ENCODE results near the gene PTPRD.

PTPRD gene

GRCh38 chr9:9558907-9559306 lies 1053.9 kb downstream of the PTPRD start:
- TF ChIP-seq REPIN1 (tag by site-specific recombination; IDR thresholded peaks at IDR 0.05; ENCODE audit: low read depth), result no peak
- TF ChIP-seq ZNF704 (tag by site-specific recombination; IDR thresholded peaks at IDR 0.05), result no peak
- TF ChIP-seq TRIM28 (IDR thresholded peaks at IDR 0.05; ENCODE audit: borderline replicate concordance, low read length), result no peak
- no peak for TF ChIP-seq ZFP37 (tag by site-specific recombination; IDR thresholded peaks at IDR 0.05)
- TF ChIP-seq ZNF211 (tag by site-specific recombination; IDR thresholded peaks at IDR 0.05; ENCODE audit: low read depth), result no peak
- no peak for TF ChIP-seq GLI2 (tag by site-specific recombination; IDR thresholded peaks at IDR 0.05; ENCODE audit: borderline replicate concordance, low read depth)
- TF ChIP-seq ZBTB1 (tag by site-specific recombination; IDR thresholded peaks at IDR 0.05), result no peak
- TF ChIP-seq ZNF302 (tag by site-specific recombination; IDR thresholded peaks at IDR 0.05; ENCODE audit: low read depth), result no peak
- Histone ChIP-seq H3K4me1 (ENCODE audit: control insufficient read depth, insufficient read depth, low read length) (no peaks in the 10 kb centered on the region), H3K9me3 (ENCODE audit: control insufficient read depth, insufficient read depth, low read depth, low read length) (no peaks in the 10 kb centered on the region), H3K4me3 (ENCODE audit: low read depth, low read length) (no peak overlapping the region), H3K36me3 (ENCODE audit: control insufficient read depth in 2 of 2, insufficient read depth in 1 of 2, low read length in 2 of 2) (no peaks in the 10 kb centered on the region), H3K27ac (ENCODE audit: extremely low read depth, low read depth, low read length) (no peak overlapping the region)
- CTCF ChIA-PET, result no interaction called here
- POLR2A ChIA-PET, result no interaction called here

- CTCF ChIA-PET, result interaction anchor here (0.6 kb wide), 1 partner anchor 523 kb away, joined by 3 read pairs; no protein-coding TSS in a partner anchor
- Histone ChIP-seq H3K4me1 (ENCODE audit: control insufficient read depth, insufficient read depth, low read length) (no peaks in the 10 kb centered on the region), H3K9me3 (ENCODE audit: control insufficient read depth, insufficient read depth, low read depth, low read length) (no peaks in the 10 kb centered on the region), H3K4me3 (ENCODE audit: low read depth, low read length) (no peak overlapping the region), H3K27ac (ENCODE audit: extremely low read depth, low read depth, low read length) (no peak overlapping the region), H3K36me3 (ENCODE audit: control insufficient read depth in 2 of 2, insufficient read depth in 1 of 2, low read length in 2 of 2) (no peaks in the 10 kb centered on the region)
- TF ChIP-seq ZNF19 (tag by site-specific recombination; IDR thresholded peaks at IDR 0.05; ENCODE audit: low read depth) (no peak), MYNN (tag by site-specific recombination; IDR thresholded peaks at IDR 0.05; ENCODE audit: borderline replicate concordance) (no peak), INSM2 (tag by site-specific recombination; IDR thresholded peaks at IDR 0.05) (no peak), ZNF423 (tag by site-specific recombination; IDR thresholded peaks at IDR 0.05) (no peak), ZFP41 (tag by site-specific recombination; IDR thresholded peaks at IDR 0.05; ENCODE audit: borderline replicate concordance) (no peak)
- POLR2A ChIA-PET, result no interaction called here
These were observed 1054.9 kb downstream of the PTPRD start for GRCh38 chr9:9557804-9558334.

GRCh38 chr9:9556865-9557803 lies 1055.7 kb downstream of the PTPRD start:
- Histone ChIP-seq H3K27ac (ENCODE audit: extremely low read depth, low read depth, low read length) (no peak overlapping the region), H3K4me3 (ENCODE audit: low read depth, low read length) (no peak overlapping the region), H3K4me1 (ENCODE audit: control insufficient read depth, insufficient read depth, low read length) (no peaks in the 10 kb centered on the region), H3K9me3 (ENCODE audit: control insufficient read depth, insufficient read depth, low read depth, low read length) (no peaks in the 10 kb centered on the region), H3K36me3 (ENCODE audit: control insufficient read depth in 2 of 2, insufficient read depth in 1 of 2, low read length in 2 of 2) (no peaks in the 10 kb centered on the region)
- CTCF ChIA-PET, result interaction anchor here (0.6 kb wide), 1 partner anchor 523 kb away, joined by 3 read pairs; no protein-coding TSS in a partner anchor
- POLR2A ChIA-PET, result no interaction called here
- no peak for TF ChIP-seq ZNF391 (tag by site-specific recombination; IDR thresholded peaks at IDR 0.05; ENCODE audit: borderline replicate concordance, low read depth)
- TF ChIP-seq ZNF639 (tag by site-specific recombination; IDR thresholded peaks at IDR 0.05), result no peak
- no peak for TF ChIP-seq ZSCAN30 (tag by site-specific recombination; IDR thresholded peaks at IDR 0.05)
- no peak for TF ChIP-seq GLIS2 (tag by site-specific recombination; IDR thresholded peaks at IDR 0.05)
- TF ChIP-seq PRDM1 (tag by site-specific recombination; IDR thresholded peaks at IDR 0.05), result no peak
- no peak for TF ChIP-seq ZFP41 (tag by site-specific recombination; IDR thresholded peaks at IDR 0.05; ENCODE audit: borderline replicate concordance)
- no peak for TF ChIP-seq ZFP69B (tag by site-specific recombination; IDR thresholded peaks at IDR 0.05)
- TF ChIP-seq ZNF423 (tag by site-specific recombination; IDR thresholded peaks at IDR 0.05), result no peak
- TF ChIP-seq YY2 (tag by site-specific recombination; IDR thresholded peaks at IDR 0.05), result no peak
- TF ChIP-seq ZNF596 (tag by site-specific recombination; IDR thresholded peaks at IDR 0.05), result no peak
- no peak for TF ChIP-seq ZNF629 (tag by site-specific recombination; IDR thresholded peaks at IDR 0.05)
- TF ChIP-seq ZNF791 (tag by site-specific recombination; IDR thresholded peaks at IDR 0.05), result no peak
- no peak for TF ChIP-seq ZNF785 (tag by site-specific recombination; IDR thresholded peaks at IDR 0.05)
- TF ChIP-seq KLF1 (tag by site-specific recombination; IDR thresholded peaks at IDR 0.05), result no peak
- no peak for TF ChIP-seq WT1 (tag by site-specific recombination; IDR thresholded peaks at IDR 0.05)
- no peak for TF ChIP-seq KLF8 (tag by site-specific recombination; IDR thresholded peaks at IDR 0.05)
- TF ChIP-seq ZSCAN23 (tag by site-specific recombination; IDR thresholded peaks at IDR 0.05), result no peak
